HG02973 (cell line): ENCODE results near the gene RFC5.
"Not testable (repeated sequence)": the region's sequence is repeated elsewhere in the genome, so short reads cannot be mapped to it uniquely, and the experiment has no call there.

Source experiments
- ATAC-seq: cut with Tn5 transposase; IDR thresholded peaks from one replicate; pipeline ENCODE4 v1.9.1; 2021; ENCODE audit warnings: moderate library complexity; ENCODE audit not compliant: unreplicated experiment

RFC5 gene

DNA sequence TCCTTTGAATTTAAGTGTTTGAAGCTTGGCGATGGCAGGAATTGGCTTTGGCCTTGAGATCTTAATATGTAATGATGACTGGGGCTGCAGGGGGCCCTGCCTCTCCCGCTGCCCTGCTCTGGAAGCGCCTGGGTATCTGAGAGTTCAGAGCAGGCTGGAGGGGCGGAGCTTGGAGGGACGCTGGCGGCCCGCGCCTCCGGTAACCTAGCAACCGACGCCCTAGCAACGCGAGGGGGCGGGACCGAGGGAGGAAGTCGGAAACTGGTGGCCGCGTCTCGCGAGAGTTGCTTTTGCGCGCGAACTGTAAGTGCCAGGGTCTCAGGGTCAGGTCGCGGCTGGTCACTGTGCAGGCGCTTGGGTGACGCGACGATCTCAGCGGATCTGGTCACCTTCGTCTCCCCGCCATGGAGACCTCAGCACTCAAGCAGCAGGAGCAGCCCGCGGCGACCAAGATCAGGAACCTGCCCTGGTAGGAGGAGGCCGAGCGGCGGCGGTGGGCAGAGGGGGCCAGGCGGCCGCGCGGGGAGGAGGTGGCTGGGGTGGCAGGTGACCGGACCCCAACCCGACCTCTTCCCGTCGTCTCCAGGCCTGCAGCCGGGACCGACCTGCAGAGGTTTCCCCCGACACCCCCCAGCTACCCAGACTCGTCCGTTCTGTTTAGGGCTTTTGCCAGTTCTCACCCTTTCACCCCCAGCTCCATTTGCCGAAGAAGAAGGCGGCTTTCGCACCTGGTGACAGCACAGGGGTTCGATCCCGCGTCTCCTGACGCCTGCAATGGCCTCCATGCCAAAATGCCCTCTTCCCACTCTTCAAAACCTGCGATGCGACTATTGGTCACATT lies at the start of gene RFC5:
Gene RFC5 (plus strand): TSS at position 280 of the 841 bp plus-strand sequence. CDS start 125 bp downstream, at position 405.
- ATAC-seq = peak; percentile 97

GRCh38 chr12:117967043-117967442 lies 49.5 kb upstream of the RFC5 start:
- no peak for ATAC-seq

GRCh38 chr12:117967512-117967911 lies 49.0 kb upstream of the RFC5 start:
- ATAC-seq = no peak

DNA sequence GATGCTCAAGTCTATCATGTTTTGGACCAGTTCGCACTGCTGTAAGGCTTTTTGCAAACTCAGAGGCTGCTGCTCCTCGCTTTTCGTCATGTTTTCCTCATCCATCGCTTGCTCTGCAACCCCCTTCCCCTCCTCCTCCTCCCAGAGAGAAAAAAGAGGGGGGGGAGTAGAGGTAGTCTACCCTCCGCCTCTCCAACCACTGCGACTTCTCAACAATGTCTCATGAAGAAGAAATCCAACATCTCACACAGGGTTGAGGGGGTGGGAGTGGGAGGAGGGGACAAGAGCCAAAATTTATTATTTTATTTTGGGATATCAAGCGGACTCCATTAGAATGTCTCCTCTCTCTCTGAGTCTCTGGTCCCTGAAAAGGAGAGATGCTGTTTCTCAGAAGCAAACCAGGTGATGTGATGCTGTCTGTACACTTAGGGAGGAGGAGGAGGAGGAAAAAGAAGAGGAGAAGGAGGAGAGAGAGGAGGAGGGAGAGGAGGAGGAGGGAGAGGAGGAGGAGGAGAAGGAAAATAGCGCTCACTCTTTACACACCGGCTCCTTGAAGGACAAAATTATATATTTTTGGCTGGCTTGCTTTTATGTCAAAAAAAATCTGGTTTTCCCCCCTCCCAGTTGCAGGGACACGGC lies 48.2 kb upstream of the RFC5 start:
- ATAC-seq = no peak

GRCh38 chr12:117968826-117969659 lies 47.5 kb upstream of the RFC5 start, which contains the start of gene KSR2:
Gene KSR2, minus strand, starts transcription at chr12:117968990. Its CDS starts 735 bp downstream, at chr12:117968255.
- ATAC-seq = peak; percentile 74

DNA sequence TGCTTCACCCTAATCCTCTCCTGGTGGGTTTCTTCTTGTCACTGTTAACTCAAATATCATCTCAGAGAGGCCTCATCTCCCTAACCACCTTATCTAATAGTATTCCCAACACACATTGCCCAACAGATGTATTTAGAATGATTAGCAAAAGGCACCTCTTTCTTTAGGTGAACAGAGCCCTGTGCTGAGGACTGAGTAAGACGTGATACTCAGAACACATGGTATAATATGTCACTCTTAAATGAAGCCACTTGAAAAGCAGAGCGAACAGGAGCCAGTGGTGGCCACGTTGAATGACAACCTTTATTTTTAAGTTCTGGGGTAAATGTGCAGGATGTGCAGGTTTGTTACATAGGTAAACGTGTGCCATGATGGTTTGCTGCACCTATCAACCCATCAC lies 46.2 kb upstream of the RFC5 start:
- ATAC-seq = no peak

GRCh38 chr12:117972301-117972700 lies 44.2 kb upstream of the RFC5 start:
- no peak for ATAC-seq

DNA sequence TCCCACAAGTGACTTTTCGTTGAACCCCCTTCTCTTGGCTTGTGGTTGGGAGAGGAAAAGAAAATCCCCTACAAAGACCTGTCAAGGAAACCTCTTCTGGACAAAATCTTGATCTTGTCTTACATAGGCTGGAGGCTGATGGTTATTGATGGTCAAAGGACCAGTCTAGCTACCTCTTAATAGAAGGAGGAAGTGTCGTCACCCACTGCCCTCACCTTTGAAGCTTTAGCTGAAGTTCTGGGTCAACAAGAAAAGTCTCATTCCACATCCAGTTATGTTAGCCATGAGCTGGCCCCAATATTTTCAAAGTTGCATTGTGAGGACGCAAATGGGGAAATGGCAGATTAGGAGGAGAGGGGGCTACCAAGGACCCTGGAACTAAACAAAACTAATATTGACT lies 41.5 kb upstream of the RFC5 start:
- ATAC-seq = no peak

- no peak for ATAC-seq
These were observed 39.1 kb upstream of the RFC5 start for GRCh38 chr12:117977373-117977772.

GRCh38 chr12:117980616-117981015 lies 35.9 kb upstream of the RFC5 start:
- ATAC-seq = no peak

GRCh38 chr12:117981267-117981666 lies 35.2 kb upstream of the RFC5 start:
- ATAC-seq = no peak

DNA sequence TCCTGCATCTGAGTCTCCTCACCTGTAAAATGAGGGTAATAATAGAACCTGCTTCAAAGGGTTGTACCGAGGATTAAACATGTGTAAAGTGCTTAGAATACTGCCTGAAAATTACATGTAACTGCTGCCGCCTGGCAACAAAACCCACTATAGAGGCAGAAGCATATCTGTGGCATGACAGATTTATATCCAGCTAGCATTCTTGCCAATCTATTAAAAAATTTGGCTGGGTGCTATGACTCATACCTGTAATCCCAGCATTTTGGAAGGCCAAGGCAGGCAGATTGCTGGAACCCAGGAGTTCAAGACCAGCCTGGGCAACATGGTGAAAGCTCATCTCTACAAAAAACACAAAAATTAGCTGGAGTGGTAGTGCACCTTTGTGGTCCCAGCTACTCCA lies 31.3 kb upstream of the RFC5 start:
- ATAC-seq = no peak

- no peak for ATAC-seq
These were observed 29.6 kb upstream of the RFC5 start for GRCh38 chr12:117986705-117987469.

DNA sequence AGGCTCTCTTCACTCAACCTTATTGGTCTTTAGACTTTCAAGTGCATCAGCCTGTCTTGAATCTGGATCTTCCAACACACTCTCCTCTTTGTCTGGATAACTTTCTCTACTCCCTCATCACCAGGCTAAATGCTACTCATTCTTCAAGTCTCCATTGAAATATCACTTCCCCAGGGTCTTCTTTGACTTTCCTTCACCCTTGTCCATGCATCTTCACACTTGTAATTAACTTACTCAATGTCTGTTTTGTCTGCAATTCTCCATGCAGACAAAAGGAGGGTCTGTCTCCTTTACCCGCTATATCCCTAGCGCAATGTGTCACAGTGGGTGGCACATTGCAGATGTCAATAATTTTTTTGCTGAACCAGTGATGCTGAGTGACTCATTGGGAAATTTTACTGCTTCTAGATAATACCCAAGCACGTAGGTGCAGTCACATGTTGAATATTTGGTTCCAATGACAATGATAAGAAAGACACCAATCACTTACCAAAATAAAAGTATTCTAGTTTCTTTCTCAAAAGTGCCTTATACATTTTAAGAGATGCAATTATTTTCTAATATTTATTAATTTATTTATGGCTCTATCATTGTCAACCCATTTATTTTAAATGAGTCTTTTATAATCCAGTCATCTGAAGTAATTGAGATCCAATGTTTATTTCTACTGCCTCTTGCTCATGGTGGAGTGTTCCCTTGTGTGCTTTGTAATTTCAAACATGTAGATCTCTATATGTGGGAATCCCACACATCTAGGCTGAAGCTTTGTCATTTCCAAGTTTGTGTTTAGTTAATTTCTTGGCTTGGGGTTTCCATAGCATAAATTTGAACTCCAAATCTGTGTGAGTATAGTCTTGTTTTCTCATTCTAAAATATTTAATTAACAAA lies 21.7 kb upstream of the RFC5 start:
- no peak for ATAC-seq

DNA sequence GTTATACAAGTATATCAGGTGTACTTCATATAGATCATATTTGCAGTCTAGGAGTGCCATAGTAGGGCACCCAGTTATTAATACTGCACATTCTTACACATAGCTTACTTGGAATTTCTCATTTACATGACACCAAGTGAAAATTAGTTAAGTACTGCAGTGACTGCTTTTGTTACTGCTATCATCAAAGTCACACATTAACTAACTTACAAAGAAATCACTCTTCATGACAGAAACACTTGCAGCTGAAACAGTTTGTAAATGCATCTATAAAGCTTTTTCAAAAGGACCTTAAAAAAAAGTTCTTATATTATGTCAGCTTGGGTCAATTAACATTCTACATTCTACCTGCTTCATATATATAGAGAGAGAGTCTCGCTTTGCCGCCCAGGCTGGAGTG lies 17.8 kb upstream of the RFC5 start:
- ATAC-seq = no peak

DNA sequence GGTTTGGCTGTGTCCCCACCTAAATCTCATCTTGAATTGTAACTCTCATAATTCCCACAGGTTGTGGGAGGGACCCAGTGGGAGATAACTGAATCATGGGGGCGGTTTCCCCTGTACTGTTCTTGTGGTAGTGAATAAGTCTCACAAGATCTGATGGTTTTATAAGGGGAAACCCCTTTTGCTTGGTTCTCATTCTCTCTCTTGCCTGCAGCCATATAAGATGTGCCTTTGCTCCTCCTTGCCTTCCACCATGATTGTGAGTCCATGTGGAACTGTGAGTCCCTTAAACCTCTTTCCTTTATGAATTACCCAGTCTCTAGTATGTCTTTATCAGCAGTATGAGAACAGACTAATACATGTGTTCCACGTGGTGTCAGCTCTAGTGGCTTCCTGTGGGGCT lies 16.7 kb upstream of the RFC5 start:
- ATAC-seq = not testable (repeated sequence)

DNA sequence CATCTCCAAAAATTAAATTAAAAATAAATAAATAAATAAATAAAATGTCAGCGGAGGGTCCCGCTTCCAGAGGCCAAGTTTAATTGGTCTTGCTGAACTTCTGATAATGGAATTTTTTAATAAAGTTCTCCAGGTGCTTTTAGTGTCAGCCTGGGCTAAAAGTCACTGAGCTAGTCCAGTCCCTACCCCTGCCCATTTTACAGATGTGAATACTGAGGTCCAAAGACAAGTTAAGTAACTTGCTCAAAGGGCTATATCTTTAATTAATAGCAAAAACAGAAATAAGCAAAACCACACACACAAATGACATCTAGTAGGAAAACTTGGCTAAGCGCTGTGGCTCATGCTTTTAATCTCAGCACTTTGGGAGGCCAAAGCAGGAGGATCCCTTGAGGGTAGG lies 5.6 kb upstream of the RFC5 start:
- ATAC-seq = no peak

DNA sequence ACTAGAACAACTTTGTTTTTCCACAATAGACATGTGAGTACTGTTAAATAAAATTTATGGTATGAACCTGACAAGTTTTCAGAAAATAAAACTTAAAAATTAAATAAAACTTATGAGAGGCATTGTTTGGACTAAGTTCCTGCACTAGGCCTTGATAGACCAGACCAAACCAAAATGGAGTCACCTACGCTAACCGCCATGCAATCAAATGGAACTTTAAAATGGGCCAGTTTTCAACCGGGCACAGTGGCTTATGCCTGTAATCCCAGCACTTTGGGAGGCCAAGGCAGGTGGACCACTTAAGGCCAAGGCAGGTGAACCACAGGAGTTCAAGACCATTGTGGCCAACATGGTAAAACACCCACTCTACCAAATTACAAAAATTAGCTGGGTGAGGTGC lies 5.1 kb upstream of the RFC5 start:
- ATAC-seq = no peak

- ATAC-seq = no peak
These were observed 4.5 kb upstream of the RFC5 start for GRCh38 chr12:118011961-118012360.

GRCh38 chr12:118013283-118013682 lies 3.2 kb upstream of the RFC5 start:
- ATAC-seq = no peak
